Measurements from ENCODE around the gene PEAK1. TPM values are rescaled to one million over a fixed set of nuclear protein-coding genes. Genes with fewer than 3 reads are reported as not detected.

The PEAK1 gene
- total RNA-seq, 2 experiments from 2014 or later = 6.0 to 10.8 TPM

- DNase-seq (ENCODE audit: low spot score) = no peak
- Histone ChIP-seq H2AFZ (ENCODE audit: low read length) (no peak overlapping the region), H3K27ac (ENCODE audit: low read depth, low read length, poor library complexity, severe bottlenecking) (no peak overlapping the region), H4K20me1 (ENCODE audit: insufficient read depth, low read length) (no peaks in the 10 kb centered on the region), H3K9me2 (ENCODE audit: insufficient read depth, low read length) (no peaks in the 10 kb centered on the region), H3K4me3 (ENCODE audit: low read depth, low read length, poor library complexity, severe bottlenecking) (no peak overlapping the region), H3K4me2 (ENCODE audit: low read length) (no peak overlapping the region), H3K4me1 (ENCODE audit: insufficient read depth, low read length, poor library complexity, severe bottlenecking) (no peaks in the 10 kb centered on the region), H3K79me2 (ENCODE audit: insufficient read depth, low read depth, low read length) (no peaks in the 10 kb centered on the region), H3K36me3 (ENCODE audit: insufficient read depth, low read length) (no peaks in the 10 kb centered on the region), H3K9me3 (ENCODE audit: low read length) (no peaks in the 10 kb centered on the region)
- CTCF ChIA-PET (ENCODE audit: unreplicated experiment) = no interaction called here
- no TSS peak for BruUV-seq (replicated peaks)
- TF ChIP-seq CTCF (conservative IDR thresholded peaks at IDR 0.05; ENCODE audit: low read length) (no peak), EZH2phosphoT487 (IDR thresholded peaks at IDR 0.05; ENCODE audit: borderline replicate concordance, low read depth, low read length) (no peak)
- intact Hi-C loops (cut with micrococcal nuclease; ENCODE audit: unreplicated experiment) = no loop called here
- POLR2A ChIA-PET = no interaction called here
Measured at GRCh38 chr15:77342807-77343206, 77.1 kb downstream of the PEAK1 start.

GRCh38 chr15:77340245-77340644, 79.7 kb downstream of the PEAK1 start:
- BruUV-seq (replicated peaks) = no TSS peak
- TF ChIP-seq CTCF (conservative IDR thresholded peaks at IDR 0.05; ENCODE audit: low read length) (no peak), EZH2phosphoT487 (IDR thresholded peaks at IDR 0.05; ENCODE audit: borderline replicate concordance, low read depth, low read length) (no peak)
- ChIA-PET POLR2A (interaction anchor here (0.7 kb wide), 1 partner anchor 42 kb away, joined by 5 read pairs; no protein-coding TSS in a partner anchor), CTCF (ENCODE audit: unreplicated experiment) (no interaction called here)
- DNase-seq (ENCODE audit: low spot score) = no peak
- H3K4me1 ChIP-seq (ENCODE audit: insufficient read depth, low read length, poor library complexity, severe bottlenecking) = no peaks in the 10 kb centered on the region
- H2AFZ ChIP-seq (ENCODE audit: low read length) = no peak overlapping the region
- no peaks in the 10 kb centered on the region for H3K9me2 ChIP-seq (ENCODE audit: insufficient read depth, low read length)
- no peak overlapping the region for H3K27ac ChIP-seq (ENCODE audit: low read depth, low read length, poor library complexity, severe bottlenecking)
- no peak overlapping the region for H3K4me3 ChIP-seq (ENCODE audit: low read depth, low read length, poor library complexity, severe bottlenecking)
- H4K20me1 ChIP-seq (ENCODE audit: insufficient read depth, low read length) = no peaks in the 10 kb centered on the region
- H3K79me2 ChIP-seq (ENCODE audit: insufficient read depth, low read depth, low read length) = no peaks in the 10 kb centered on the region
- intact Hi-C loops (cut with micrococcal nuclease; ENCODE audit: unreplicated experiment) = no loop called here
- no peaks in the 10 kb centered on the region for H3K9me3 ChIP-seq (ENCODE audit: low read length)
- no peak overlapping the region for H3K4me2 ChIP-seq (ENCODE audit: low read length)
- H3K36me3 ChIP-seq (ENCODE audit: insufficient read depth, low read length) = no peaks in the 10 kb centered on the region

GRCh38 chr15:77336006-77336405, 83.9 kb downstream of the PEAK1 start:
- POLR2A ChIA-PET = interaction anchor here (0.8 kb wide), 1 partner anchor 32 kb away, joined by 3 read pairs; no protein-coding TSS in a partner anchor
- H3K4me2 ChIP-seq (ENCODE audit: low read length) = no peak overlapping the region
- H3K9me2 ChIP-seq (ENCODE audit: insufficient read depth, low read length) = no peaks in the 10 kb centered on the region
- H3K36me3 ChIP-seq (ENCODE audit: insufficient read depth, low read length) = no peaks in the 10 kb centered on the region
- H3K27ac ChIP-seq (ENCODE audit: low read depth, low read length, poor library complexity, severe bottlenecking) = no peak overlapping the region
- no TSS peak for BruUV-seq (replicated peaks)
- no peak overlapping the region for H3K4me3 ChIP-seq (ENCODE audit: low read depth, low read length, poor library complexity, severe bottlenecking)
- TF ChIP-seq EZH2phosphoT487 (IDR thresholded peaks at IDR 0.05; ENCODE audit: borderline replicate concordance, low read depth, low read length) = no peak
- no peak for TF ChIP-seq CTCF (conservative IDR thresholded peaks at IDR 0.05; ENCODE audit: low read length)
- CTCF ChIA-PET (ENCODE audit: unreplicated experiment) = no interaction called here
- intact Hi-C loops (cut with micrococcal nuclease; ENCODE audit: unreplicated experiment) = no loop called here
- no peak overlapping the region for H2AFZ ChIP-seq (ENCODE audit: low read length)
- no peaks in the 10 kb centered on the region for H3K79me2 ChIP-seq (ENCODE audit: insufficient read depth, low read depth, low read length)
- DNase-seq (ENCODE audit: low spot score) = no peak
- no peaks in the 10 kb centered on the region for H3K9me3 ChIP-seq (ENCODE audit: low read length)
- H4K20me1 ChIP-seq (ENCODE audit: insufficient read depth, low read length) = no peaks in the 10 kb centered on the region
- H3K4me1 ChIP-seq (ENCODE audit: insufficient read depth, low read length, poor library complexity, severe bottlenecking) = no peaks in the 10 kb centered on the region

Data from OCI-LY7 (cell line).